Ishikawa (cell line): ENCODE results near the gene RAI1.

Experiments
- CEBPB ChIP-seq: IDR thresholded peaks from 2 replicates; pipeline ENCODE4 v1.6.1; 2012
- CREB1 ChIP-seq: IDR thresholded peaks from 2 replicates; pipeline ENCODE4 v1.6.1; 2012; ENCODE audit warnings: low read depth
- EGR1 ChIP-seq: IDR thresholded peaks from 2 replicates; pipeline ENCODE4 v1.6.1; 2012
- EP300 ChIP-seq: IDR thresholded peaks from 2 replicates; pipeline ENCODE4 v1.6.1; 2012; ENCODE audit warnings: borderline replicate concordance
- FOXM1 ChIP-seq: IDR thresholded peaks from 2 replicates; pipeline ENCODE4 v1.6.1; 2012; ENCODE audit warnings: low read depth, borderline replicate concordance
- MAX ChIP-seq: IDR thresholded peaks from 2 replicates; pipeline ENCODE4 v1.6.1; 2012
- NFIC ChIP-seq: IDR thresholded peaks from 2 replicates; pipeline ENCODE4 v1.6.1; 2012
- RAD21 ChIP-seq: IDR thresholded peaks from 2 replicates; pipeline ENCODE4 v1.6.1; 2012; ENCODE audit warnings: low read depth
- REST ChIP-seq: IDR thresholded peaks from 2 replicates; pipeline ENCODE4 v1.6.1; 2012; ENCODE audit warnings: low read depth, mild to moderate bottlenecking
- TCF12 ChIP-seq: IDR thresholded peaks from 2 replicates; pipeline ENCODE4 v1.6.1; 2012; ENCODE audit warnings: low read depth
- TEAD4 ChIP-seq: IDR thresholded peaks from 2 replicates; pipeline ENCODE4 v1.6.1; 2012
- YY1 ChIP-seq: IDR thresholded peaks from 2 replicates; pipeline ENCODE4 v1.6.1; 2012; ENCODE audit warnings: low read depth
- ZBTB7A ChIP-seq: IDR thresholded peaks from 2 replicates; pipeline ENCODE4 v1.6.1; 2012; ENCODE audit warnings: low read depth
- TF ChIP-seq, protein P1 (sequence below): IDR thresholded peaks from 2 replicates; pipeline ENCODE4 v1.6.1; 2012

RAI1 gene

DNA sequence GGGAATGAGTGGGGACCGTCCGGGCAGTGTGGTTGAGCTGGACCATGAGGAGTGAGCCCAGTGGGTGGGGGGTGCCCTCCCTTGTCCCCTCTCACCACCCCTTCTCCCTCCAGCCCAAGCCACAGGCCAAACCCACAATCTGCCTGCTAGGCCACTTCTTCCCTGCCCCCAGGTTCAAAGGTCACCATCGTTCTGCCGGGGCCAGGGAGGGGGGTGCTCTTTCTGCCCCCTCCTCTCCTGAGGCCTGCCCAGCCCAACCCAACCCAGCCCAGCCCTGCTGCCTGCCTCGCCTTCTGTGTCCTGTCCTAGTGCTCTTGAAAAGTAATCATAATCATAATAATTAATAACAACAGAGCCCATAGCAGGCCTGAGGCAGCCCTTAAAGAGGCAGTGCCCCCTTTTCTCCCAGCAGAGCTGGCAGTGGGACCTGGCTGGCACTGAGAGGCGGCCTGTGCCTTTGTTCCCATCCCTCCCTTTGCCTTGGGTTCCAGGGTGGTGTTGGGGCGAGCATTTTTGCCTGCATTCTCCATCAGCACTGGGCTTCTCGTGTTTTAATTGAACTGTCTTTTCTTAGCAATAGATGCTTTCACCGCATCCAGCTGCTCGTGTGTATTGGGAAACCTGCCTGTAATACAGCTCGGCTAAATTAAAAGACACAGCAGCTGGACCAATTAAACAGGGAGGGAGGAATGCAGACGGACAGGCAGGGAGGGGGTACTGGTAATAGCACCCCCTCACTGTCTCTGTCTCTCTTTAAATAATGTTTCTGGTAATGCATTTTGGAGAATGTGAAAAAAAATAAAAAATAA is 108.8 kb downstream of the RAI1 start:
- TF ChIP-seq TEAD4 (no peak), REST (no peak), EGR1 (no peak), EP300 (no peak), CREB1 (no peak), MAX (no peak), CEBPB (no peak)

- no peak for TF ChIP-seq MAX
- no peak for TF ChIP-seq FOXM1
- TF ChIP-seq CEBPB, result no peak
- TF ChIP-seq REST, result no peak
- no peak for TF ChIP-seq RAD21
- TF ChIP-seq, protein P1, sequence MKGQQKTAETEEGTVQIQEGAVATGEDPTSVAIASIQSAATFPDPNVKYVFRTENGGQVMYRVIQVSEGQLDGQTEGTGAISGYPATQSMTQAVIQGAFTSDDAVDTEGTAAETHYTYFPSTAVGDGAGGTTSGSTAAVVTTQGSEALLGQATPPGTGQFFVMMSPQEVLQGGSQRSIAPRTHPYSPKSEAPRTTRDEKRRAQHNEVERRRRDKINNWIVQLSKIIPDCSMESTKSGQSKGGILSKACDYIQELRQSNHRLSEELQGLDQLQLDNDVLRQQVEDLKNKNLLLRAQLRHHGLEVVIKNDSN, result no peak
- no peak for TF ChIP-seq ZBTB7A
These were observed 109.6 kb downstream of the RAI1 start for GRCh38 chr17:17790637-17791464.

DNA sequence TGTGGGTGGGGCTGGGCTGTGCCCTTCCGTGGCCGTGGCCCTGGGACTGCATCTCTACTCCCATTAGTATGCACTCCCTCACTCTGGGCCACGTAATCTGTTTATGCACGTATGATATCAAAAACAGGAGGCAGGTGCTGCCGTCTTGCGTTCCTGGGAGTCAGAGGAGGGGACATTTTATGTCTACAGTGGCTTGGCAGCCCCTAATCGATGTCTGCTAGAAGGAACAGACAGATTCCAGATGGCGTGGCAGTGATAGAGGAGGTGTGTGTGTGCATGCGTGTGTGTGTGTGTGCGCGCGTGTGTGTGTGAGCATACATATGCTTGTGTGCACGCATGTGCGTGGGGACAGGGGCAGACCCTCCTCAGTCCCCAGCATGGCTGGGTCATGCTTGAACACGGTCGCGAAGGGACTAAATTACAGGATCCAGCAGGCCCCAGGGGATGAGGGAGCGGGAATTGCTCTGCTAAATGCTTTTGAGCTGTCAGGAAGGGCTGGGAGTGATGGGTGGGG is 110.8 kb downstream of the RAI1 start:
- TF ChIP-seq TCF12 (no peak), NFIC (no peak), TEAD4 (no peak), ZBTB7A (no peak), REST (no peak), FOXM1 (no peak)

- no peak for TF ChIP-seq YY1
- no peak for TF ChIP-seq EGR1
- TF ChIP-seq MAX, result no peak
- no peak for TF ChIP-seq TCF12
- no peak for TF ChIP-seq CREB1
These were observed 111.5 kb downstream of the RAI1 start for GRCh38 chr17:17792551-17793377.
